ENCODE measurements around the gene ADRA2B.

- TF ChIP-seq CTCF (optimal IDR thresholded peaks at IDR 0.05 in 1 of 3, IDR thresholded peaks at IDR 0.05 in 1 of 3, conservative IDR thresholded peaks at IDR 0.05 in 1 of 3; ENCODE audit: extremely low read depth in 1 of 3, insufficient read depth in 2 of 3, low read length in 3 of 3) (no peak), EZH2 (IDR thresholded peaks at IDR 0.05; ENCODE audit: low read length) (no peak)
Measured at GRCh38 chr2:96123290-96123689, 6.9 kb upstream of the ADRA2B start.
